ENCODE data around the gene SAMD4A.

The SAMD4A gene

GRCh38 chr14:54834081-54834480 lies 267.2 kb downstream of the SAMD4A start:
- H3K4me1 Mint-ChIP-seq = no peaks in the 10 kb centered on the region
- peaks cover 5 to 6% of the 10 kb centered on the region in 2 donors for H3K36me3 Mint-ChIP-seq
- peaks cover 7 to 8% of the 10 kb centered on the region in 2 donors for H3K9me3 Mint-ChIP-seq
- no peak for DNase-seq
- H3K4me3 Mint-ChIP-seq = no peak overlapping the region
- no peak for ATAC-seq (replicated peaks)
- peaks cover 0 to 5% of the 10 kb centered on the region in 2 donors for H3K27me3 Mint-ChIP-seq
- H3K27ac Mint-ChIP-seq = no peak overlapping the region

- H3K9me3 Mint-ChIP-seq = peaks cover 7 to 8% of the 10 kb centered on the region in 2 donors
- no peaks in the 10 kb centered on the region for H3K4me1 Mint-ChIP-seq
- DNase-seq (no peak), ATAC-seq (replicated peaks) (no peak)
- H3K27ac Mint-ChIP-seq = no peak overlapping the region
- peaks cover 6 to 10% of the 10 kb centered on the region in 2 donors for H3K36me3 Mint-ChIP-seq
- no peak overlapping the region for H3K4me3 Mint-ChIP-seq
- H3K27me3 Mint-ChIP-seq = peaks cover 0 to 5% of the 10 kb centered on the region in 2 donors
These were observed 267.8 kb downstream of the SAMD4A start for GRCh38 chr14:54834727-54835126.

GRCh38 chr14:54836231-54836630 lies 269.3 kb downstream of the SAMD4A start:
- peaks cover under 1 to 2% of the 10 kb centered on the region in 2 donors for H3K9me3 Mint-ChIP-seq
- H3K4me1 Mint-ChIP-seq = no peaks in the 10 kb centered on the region
- no peak overlapping the region for H3K4me3 Mint-ChIP-seq
- peaks cover 11 to 22% of the 10 kb centered on the region in 2 donors for H3K36me3 Mint-ChIP-seq
- peak overlapping the region; percentile 42 for H3K27ac Mint-ChIP-seq
- ATAC-seq (replicated peaks) = no peak
- H3K27me3 Mint-ChIP-seq = peaks cover 0 to 5% of the 10 kb centered on the region in 2 donors
- no peak for DNase-seq

- ATAC-seq (replicated peaks) = no peak
- DNase-seq = no peak
- H3K27ac Mint-ChIP-seq = no peak overlapping the region
- no peaks in the 10 kb centered on the region for H3K9me3 Mint-ChIP-seq
- no peaks in the 10 kb centered on the region for H3K4me1 Mint-ChIP-seq
- peaks cover 14 to 27% of the 10 kb centered on the region in 2 donors for H3K36me3 Mint-ChIP-seq
- H3K4me3 Mint-ChIP-seq = no peak overlapping the region
- no peaks in the 10 kb centered on the region for H3K27me3 Mint-ChIP-seq
These were observed 270.7 kb downstream of the SAMD4A start for GRCh38 chr14:54837508-54838149.

- no peak for ATAC-seq (replicated peaks)
- Mint-ChIP-seq H3K4me1 (no peaks in the 10 kb centered on the region), H3K9me3 (no peaks in the 10 kb centered on the region), H3K36me3 (peaks cover 12 to 28% of the 10 kb centered on the region in 2 donors), H3K27ac (no peak overlapping the region), H3K27me3 (no peaks in the 10 kb centered on the region), H3K4me3 (no peak overlapping the region)
- no peak for DNase-seq
These were observed 272.1 kb downstream of the SAMD4A start for GRCh38 chr14:54838931-54839512.

- no peak for DNase-seq
- Mint-ChIP-seq H3K4me1 (no peaks in the 10 kb centered on the region), H3K9me3 (no peaks in the 10 kb centered on the region), H3K27me3 (no peaks in the 10 kb centered on the region), H3K27ac (no peak overlapping the region), H3K36me3 (peaks cover 16 to 31% of the 10 kb centered on the region in 2 donors), H3K4me3 (no peak overlapping the region)
- no peak for ATAC-seq (replicated peaks)
These were observed 272.8 kb downstream of the SAMD4A start for GRCh38 chr14:54839701-54840119.

- Mint-ChIP-seq H3K9me3 (no peaks in the 10 kb centered on the region), H3K4me3 (no peak overlapping the region), H3K36me3 (peaks cover 18 to 32% of the 10 kb centered on the region in 2 donors), H3K27ac (peak overlapping the region; percentile 7), H3K4me1 (no peaks in the 10 kb centered on the region), H3K27me3 (no peaks in the 10 kb centered on the region)
- ATAC-seq (replicated peaks) (no peak), DNase-seq (no peak)
These were observed 273.4 kb downstream of the SAMD4A start for GRCh38 chr14:54840336-54840735.

GRCh38 chr14:54840798-54841197 lies 273.9 kb downstream of the SAMD4A start:
- H3K27me3 Mint-ChIP-seq = no peaks in the 10 kb centered on the region
- H3K9me3 Mint-ChIP-seq = no peaks in the 10 kb centered on the region
- H3K4me1 Mint-ChIP-seq = no peaks in the 10 kb centered on the region
- H3K36me3 Mint-ChIP-seq = peaks cover 18 to 32% of the 10 kb centered on the region in 2 donors
- no peak overlapping the region for H3K4me3 Mint-ChIP-seq
- DNase-seq = no peak
- H3K27ac Mint-ChIP-seq = no peak overlapping the region
- ATAC-seq (replicated peaks) = no peak

Measured in stimulated activated naive B cell treated with anti-CD40 and anti-IgM and Interleukin-4, amounts not matched to agents 10 μg/mL and 1 μg/mL and 100 μg/mL, for 72 hours (primary cell).